GM13976 (cell line): Measurements from ENCODE around the gene IDI1.

Experiments
- DNase-seq: peaks from one replicate; pipeline ENCODE4 v3.0.0; 2012; ENCODE audit warnings: low spot score
- in situ Hi-C: fragments of 300-500 bp; cut with MboI; formaldehyde crosslinking; loops from one replicate; pipeline ENCODE4 v1.12.0; 2022; ENCODE audit warnings: low sequenced_read_pairs, mixed read lengths, inconsistent platforms; ENCODE audit not compliant: unreplicated experiment
- TF ChIP-seq, protein P1 (sequence below): IDR thresholded peaks from 2 replicates; pipeline ENCODE4 v1.5.1; 2012; ENCODE audit warnings: borderline replicate concordance, mild to moderate bottlenecking; ENCODE audit not compliant: insufficient read depth; ENCODE audit errors: extremely low read depth, missing control alignments, control extremely low read depth

IDI1 gene

DNA sequence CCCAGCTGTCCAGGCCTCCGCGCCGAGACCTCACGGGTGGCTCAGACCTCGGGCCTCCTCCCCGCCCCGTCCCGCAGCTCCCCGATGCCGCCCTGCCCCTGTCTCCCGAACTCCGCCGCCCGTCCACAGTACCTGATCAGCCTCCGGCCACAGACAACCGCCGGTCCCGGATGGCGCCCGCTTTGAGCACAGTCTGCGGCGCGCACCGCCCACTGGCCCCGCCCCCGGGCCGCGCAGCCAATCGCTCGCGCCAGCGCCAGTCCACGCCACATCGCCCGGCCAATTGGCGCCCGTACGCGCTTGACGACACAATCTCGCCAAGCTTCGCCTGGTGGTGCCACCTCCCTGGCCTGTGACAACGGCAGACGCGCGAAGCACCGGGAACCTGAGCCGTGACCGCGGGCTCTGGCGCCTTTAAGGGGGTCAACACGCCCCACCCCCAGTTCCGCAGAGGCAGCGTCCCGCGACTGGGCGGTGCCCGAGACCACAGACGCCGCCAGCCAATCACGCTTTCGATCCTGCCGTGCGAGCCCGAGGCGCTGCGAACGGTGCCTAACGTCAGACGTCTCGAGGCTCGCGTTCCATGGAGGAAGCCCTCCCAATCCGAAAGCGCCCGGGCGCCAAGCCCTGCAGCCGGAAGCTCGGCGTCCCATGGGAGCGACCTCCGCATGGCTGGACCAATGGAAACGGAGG is at the start of gene IDI1:
TSS of gene IDI1 (minus strand) at position 388 of the 693 bp plus-strand sequence. CDS start at position 272, 116 bp downstream.
- TF ChIP-seq, protein P1, sequence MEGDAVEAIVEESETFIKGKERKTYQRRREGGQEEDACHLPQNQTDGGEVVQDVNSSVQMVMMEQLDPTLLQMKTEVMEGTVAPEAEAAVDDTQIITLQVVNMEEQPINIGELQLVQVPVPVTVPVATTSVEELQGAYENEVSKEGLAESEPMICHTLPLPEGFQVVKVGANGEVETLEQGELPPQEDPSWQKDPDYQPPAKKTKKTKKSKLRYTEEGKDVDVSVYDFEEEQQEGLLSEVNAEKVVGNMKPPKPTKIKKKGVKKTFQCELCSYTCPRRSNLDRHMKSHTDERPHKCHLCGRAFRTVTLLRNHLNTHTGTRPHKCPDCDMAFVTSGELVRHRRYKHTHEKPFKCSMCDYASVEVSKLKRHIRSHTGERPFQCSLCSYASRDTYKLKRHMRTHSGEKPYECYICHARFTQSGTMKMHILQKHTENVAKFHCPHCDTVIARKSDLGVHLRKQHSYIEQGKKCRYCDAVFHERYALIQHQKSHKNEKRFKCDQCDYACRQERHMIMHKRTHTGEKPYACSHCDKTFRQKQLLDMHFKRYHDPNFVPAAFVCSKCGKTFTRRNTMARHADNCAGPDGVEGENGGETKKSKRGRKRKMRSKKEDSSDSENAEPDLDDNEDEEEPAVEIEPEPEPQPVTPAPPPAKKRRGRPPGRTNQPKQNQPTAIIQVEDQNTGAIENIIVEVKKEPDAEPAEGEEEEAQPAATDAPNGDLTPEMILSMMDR, result no peak
- in situ Hi-C loops, result no loop called here
- DNase-seq, result peak; percentile 97

GRCh38 chr10:1097436-1097835 is 48.5 kb upstream of the IDI1 start:
- in situ Hi-C loops, result no loop called here
- no peak for DNase-seq
- TF ChIP-seq, protein P1, result no peak

DNA sequence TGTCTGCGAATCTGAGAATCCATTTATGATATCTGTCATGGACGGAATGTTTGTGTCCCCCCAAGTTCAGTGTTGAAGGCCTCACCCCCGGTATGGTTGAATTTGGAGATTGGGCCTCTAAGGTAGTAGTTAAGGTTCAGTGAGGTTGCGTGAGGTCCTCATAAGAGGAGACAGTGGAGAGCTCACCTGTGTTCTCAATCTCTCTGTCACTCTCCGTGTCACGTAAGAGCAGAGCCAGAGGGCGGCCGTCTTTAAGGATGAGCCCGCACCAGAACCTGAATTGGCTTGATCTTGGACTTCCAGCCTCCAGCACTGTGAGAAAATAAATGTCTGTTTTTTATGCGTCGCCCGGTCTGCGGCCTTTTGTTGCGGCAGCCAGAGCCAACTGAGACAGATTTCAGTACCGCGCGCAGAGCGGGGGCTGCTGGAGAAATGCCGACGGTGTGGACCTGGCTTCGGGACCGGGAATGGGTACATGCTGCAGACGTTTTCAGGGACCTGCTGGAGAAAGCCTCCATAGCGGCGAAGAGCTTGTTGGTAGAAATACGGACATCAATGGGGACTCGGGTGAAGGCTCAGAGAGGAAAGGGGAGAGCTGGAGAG is 47.5 kb upstream of the IDI1 start:
- TF ChIP-seq, protein P1, result no peak
- no peak for DNase-seq
- in situ Hi-C loops, result no loop called here

GRCh38 chr10:1095498-1095897 is 46.6 kb upstream of the IDI1 start:
- TF ChIP-seq, protein P1, result no peak
- in situ Hi-C loops, result no loop called here
- DNase-seq, result no peak

- DNase-seq, result peak; percentile 75
- TF ChIP-seq, protein P1, result no peak
- in situ Hi-C loops, result no loop called here
Observed at GRCh38 chr10:1094112-1095057, 45.5 kb upstream of the IDI1 start.

- TF ChIP-seq, protein P1, result no peak
- no peak for DNase-seq
- in situ Hi-C loops, result no loop called here
Observed at GRCh38 chr10:1093696-1094095, 44.8 kb upstream of the IDI1 start.
